ENCODE measurements around the gene EYA4.

GRCh38 chr6:133236932-133237331, 4.2 kb upstream of the EYA4 start:
- TF ChIP-seq POLR2A (IDR thresholded peaks at IDR 0.05; ENCODE audit: low read depth, low read length) (no peak), POLR2AphosphoS5 (IDR thresholded peaks at IDR 0.05; ENCODE audit: low read depth, low read length) (no peak)

All from GM12892 (cell line).